B cell (primary cell): ENCODE data around the gene ABHD2. TPM values are rescaled to one million over a fixed set of nuclear protein-coding genes. Genes with fewer than 3 reads are reported as not detected.
"Not testable (repeated sequence)": the region's sequence is repeated elsewhere in the genome, so short reads cannot be mapped to it uniquely, and the experiment has no call there.

Experiments used
- ATAC-seq: fragments of 200-7000 bp; cut with Tn5 transposase; one replicate; pipeline ENCODE4 v1.10.0; 2021; ENCODE audit warnings: low read depth, mild to moderate bottlenecking, moderate number of reproducible peaks, moderate library complexity
- CTCF ChIA-PET: fragments of 350-600 bp; sonication (Branson Sonifier 250); formaldehyde crosslinking; loops from one replicate; lab custom pipeline; 2021; ENCODE audit warnings: antibody characterized with exemption, inconsistent platforms; lab: Charles Lee
- POLR2A ChIA-PET: fragments of 350-600 bp; sonication (Branson Sonifier 250); formaldehyde crosslinking; loops from one replicate; lab custom pipeline; 2021; ENCODE audit warnings: antibody characterized with exemption; lab: Charles Lee
- DNase-seq: peaks from one replicate; pipeline ENCODE4 v3.0.0; 2013
- H2AFZ ChIP-seq: 2 replicates; pipeline ENCODE4 v1.6.1; 2012; ENCODE audit warnings: mild to moderate bottlenecking, low read depth, low read length; ENCODE audit not compliant: insufficient read depth, poor library complexity, severe bottlenecking
- H3K27ac ChIP-seq, 2 donors: 1 replicate in 1 of 2; 2 replicates in 1 of 2; pipeline ENCODE4 v1.5.1; 2012 to 2013; ENCODE audit warnings: low read length in 2 of 2, mild to moderate bottlenecking in 2 of 2, moderate library complexity in 1 of 2
- H3K27me3 ChIP-seq, 4 experiments: fragments of 200-600 bp in 1 of 4; sonication (generic) in 1 of 4; replicated peaks in 1 of 4; 1 replicate in 2 of 4; 2 replicates in 2 of 4; pipeline versions ENCODE4 v1.6.1 to v1.7.0; 2013 to 2016; ENCODE audit warnings: low read length in 3 of 4, mild to moderate bottlenecking in 2 of 4, mixed read lengths in 1 of 4, moderate library complexity in 1 of 4; ENCODE audit not compliant: insufficient read depth in 4 of 4, control insufficient read depth in 3 of 4; ENCODE audit errors: control extremely low read depth in 1 of 4
- H3K36me3 ChIP-seq, 2 experiments: replicated peaks in 1 of 2; 1 replicate in 1 of 2; 2 replicates in 1 of 2; pipeline versions ENCODE4 v1.6.1 to v1.7.1; 2013; ENCODE audit warnings: low read length in 1 of 2; ENCODE audit not compliant: insufficient read depth in 2 of 2, control insufficient read depth in 1 of 2; ENCODE audit errors: control extremely low read depth in 1 of 2, extremely low read depth in 1 of 2
- H3K4me1 ChIP-seq, 2 donors: fragments of 200-600 bp in 1 of 2; sonication (generic) in 1 of 2; 1 replicate in 1 of 2; 2 replicates in 1 of 2; pipeline versions ENCODE4 v1.5.1 to v1.6.1; 2013 to 2017; ENCODE audit warnings: low read length in 2 of 2; ENCODE audit not compliant: control insufficient read depth in 2 of 2, insufficient read depth in 2 of 2
- H3K4me2 ChIP-seq: replicated peaks from 2 replicates; pipeline ENCODE3; 2012; ENCODE audit warnings: mild to moderate bottlenecking, low read depth, low read length; ENCODE audit not compliant: poor library complexity, severe bottlenecking
- H3K4me3 ChIP-seq, 5 experiments: fragments of 200-600 bp in 1 of 5; sonication (generic) in 1 of 5; 1 replicate in 3 of 5; 2 replicates in 2 of 5; pipeline versions ENCODE4 v1.5.1 to v1.7.0; 2011 to 2016; ENCODE audit warnings: low read length in 4 of 5, mild to moderate bottlenecking in 4 of 5, low read depth in 2 of 5, control low read depth in 1 of 5, moderate library complexity in 1 of 5; ENCODE audit not compliant: insufficient read depth in 1 of 5; ENCODE audit errors: control extremely low read depth in 1 of 5, extremely low read depth in 1 of 5
- H3K79me2 ChIP-seq: fragments of 200-600 bp; sonication (generic); one replicate; pipeline ENCODE4 v1.6.0; 2016; ENCODE audit warnings: low read length; ENCODE audit not compliant: control insufficient read depth, insufficient read depth
- H3K9ac ChIP-seq: fragments of 200-600 bp; sonication (generic); 2 replicates; pipeline ENCODE4 v1.6.1; 2017; ENCODE audit warnings: mild to moderate bottlenecking, low read length, moderate library complexity
- H3K9me3 ChIP-seq, 3 donors: one replicate each; pipeline versions ENCODE4 v1.6.1 to v1.7.1; 2013; ENCODE audit warnings: low read length in 2 of 3; ENCODE audit not compliant: control insufficient read depth in 2 of 3, insufficient read depth in 1 of 3; ENCODE audit errors: control extremely low read depth in 1 of 3
- H4K20me1 ChIP-seq: 2 replicates; pipeline ENCODE4 v1.6.0; 2012; ENCODE audit warnings: mild to moderate bottlenecking, low read length; ENCODE audit not compliant: insufficient read depth, control insufficient read depth, poor library complexity, severe bottlenecking
- H3K27ac Mint-ChIP-seq: one replicate; pipeline ENCODE4 v1.8.0; 2021; ENCODE audit warnings: mixed read lengths
- H3K27me3 Mint-ChIP-seq: one replicate; pipeline ENCODE4 v1.8.0; 2021; ENCODE audit warnings: mixed read lengths
- H3K4me1 Mint-ChIP-seq: one replicate; pipeline ENCODE4 v1.8.0; 2021; ENCODE audit warnings: mixed read lengths
- H3K4me3 Mint-ChIP-seq: one replicate; pipeline ENCODE4 v1.8.0; 2021; ENCODE audit warnings: mixed read lengths
- H3K9me3 Mint-ChIP-seq: one replicate; pipeline ENCODE4 v1.8.0; 2022; ENCODE audit warnings: mixed read lengths; ENCODE audit not compliant: insufficient read depth
- EZH2 ChIP-seq: IDR thresholded peaks from 2 replicates; pipeline ENCODE4 v1.6.1; 2012; ENCODE audit warnings: borderline replicate concordance, low read depth, mild to moderate bottlenecking, moderate library complexity, low read length; ENCODE audit not compliant: insufficient read depth, poor library complexity, severe bottlenecking
- WGBS: methylation state at CpG from one replicate; pipeline ENCODE4 v1.1.5; 2013; ENCODE audit warnings: missing lambda C conversion rate; ENCODE audit not compliant: insufficient coverage; 5-methylcytosine and 5-hydroxymethylcytosine counted together
- intact Hi-C: fragments of 100-400 bp; cut with micrococcal nuclease; formaldehyde crosslinking; loops from one replicate; pipeline ENCODE4 v1.10.0; 2022
- polyA plus RNA-seq: library from polyadenylated mRNA; depleted of rRNA; stranded (reverse); fragments of >200 nt; gene quantifications from 2 replicates; pipeline ENCODE4 v1.2.3, GENCODE V29; 2012
- total RNA-seq, 2 donors: library from RNA; stranded (reverse); fragments of 120-200 nt in 1 of 2; gene quantifications; 1 replicate in 1 of 2; 2 replicates in 1 of 2; pipeline versions ENCODE4 v1.2.3 to v1.2.4, GENCODE V29; 2013 to 2022
- TF ChIP-seq, protein P1 (sequence below): fragments of 200-600 bp; IDR thresholded peaks from one replicate; pipeline ENCODE4 v1.8.0; 2022; ENCODE audit warnings: antibody characterized with exemption, mild to moderate bottlenecking

ABHD2 gene
- total and polyA plus RNA-seq, 2 donors (not counting 1 experiment from before 2014, with no cell fraction given): 7.1 to 45.8 TPM

DNA sequence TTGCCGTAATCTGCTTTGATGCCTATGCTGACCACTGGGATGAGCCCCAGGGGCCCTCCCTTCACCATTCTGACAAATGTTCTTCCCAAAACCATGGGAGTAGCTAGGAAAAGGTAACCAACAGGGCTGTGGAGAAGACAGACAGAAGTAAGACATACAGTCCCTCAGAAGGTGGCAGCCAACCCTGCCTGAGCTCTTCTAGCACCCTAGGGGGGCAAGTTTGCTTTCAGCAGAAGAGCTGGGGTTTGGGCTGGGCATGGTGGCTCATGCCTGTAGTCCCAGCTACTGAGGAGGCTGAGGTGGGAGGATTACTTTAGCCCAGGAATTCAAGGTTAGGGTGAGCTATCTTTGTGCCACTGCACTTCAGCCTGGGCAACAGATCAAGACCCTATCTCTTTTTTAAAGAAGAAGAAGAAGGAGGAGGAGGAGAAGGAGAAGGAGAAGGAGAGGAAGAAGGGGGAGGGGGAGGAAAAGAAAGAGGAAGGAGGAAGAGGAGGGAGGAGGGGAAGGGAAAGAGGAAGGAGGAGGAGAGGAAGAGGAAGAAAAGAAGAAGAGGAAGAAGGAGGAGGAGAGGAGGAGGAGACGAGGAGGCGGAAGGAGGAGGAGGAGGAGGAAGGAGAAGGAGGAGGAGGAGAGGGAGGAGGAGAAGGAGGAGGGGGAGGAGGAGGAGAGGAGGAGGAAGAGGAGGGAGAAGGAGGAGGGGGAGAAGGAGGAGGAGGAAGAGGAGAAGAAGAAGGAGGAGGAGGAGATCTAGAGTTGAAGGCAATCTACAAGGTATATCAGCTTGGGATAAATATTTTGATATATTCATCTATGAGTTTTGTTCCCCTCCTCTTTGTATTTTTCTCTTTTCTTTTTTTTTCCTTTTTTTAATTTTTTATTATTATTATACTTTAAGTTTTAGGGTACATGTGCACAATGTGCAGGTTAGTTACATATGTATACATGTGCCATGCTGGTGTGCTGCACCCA, 44.9 kb upstream of the ABHD2 start:
- 100% methylated on average over 1 of the region's 3 CpGs for WGBS
- ATAC-seq: no peak
- ChIA-PET POLR2A (no interaction called here), CTCF (no interaction called here)
- Mint-ChIP-seq H3K4me3 (no peak overlapping the region), H3K27ac (no peak overlapping the region), H3K4me1 (no peaks in the 10 kb centered on the region), H3K27me3 (peaks cover 11% of the 10 kb centered on the region), H3K9me3 (no peaks in the 10 kb centered on the region)
- Histone ChIP-seq H3K9ac (no peak overlapping the region), H3K4me2 (no peak overlapping the region), H4K20me1 (no peaks in the 10 kb centered on the region), H3K27ac (no peak overlapping the region), H3K4me1 (no peaks in the 10 kb centered on the region), H3K79me2 (no peaks in the 10 kb centered on the region), H3K9me3 (no peaks in the 10 kb centered on the region), H3K4me3 (no peak overlapping the region), H3K36me3 (no peaks in the 10 kb centered on the region), H3K27me3 (peaks cover 0 to 6% (median 0%) of the 10 kb centered on the region in 4 experiments), H2AFZ (no peak overlapping the region)
- DNase-seq: no peak
- TF ChIP-seq EZH2: no peak
- TF ChIP-seq, protein P1, sequence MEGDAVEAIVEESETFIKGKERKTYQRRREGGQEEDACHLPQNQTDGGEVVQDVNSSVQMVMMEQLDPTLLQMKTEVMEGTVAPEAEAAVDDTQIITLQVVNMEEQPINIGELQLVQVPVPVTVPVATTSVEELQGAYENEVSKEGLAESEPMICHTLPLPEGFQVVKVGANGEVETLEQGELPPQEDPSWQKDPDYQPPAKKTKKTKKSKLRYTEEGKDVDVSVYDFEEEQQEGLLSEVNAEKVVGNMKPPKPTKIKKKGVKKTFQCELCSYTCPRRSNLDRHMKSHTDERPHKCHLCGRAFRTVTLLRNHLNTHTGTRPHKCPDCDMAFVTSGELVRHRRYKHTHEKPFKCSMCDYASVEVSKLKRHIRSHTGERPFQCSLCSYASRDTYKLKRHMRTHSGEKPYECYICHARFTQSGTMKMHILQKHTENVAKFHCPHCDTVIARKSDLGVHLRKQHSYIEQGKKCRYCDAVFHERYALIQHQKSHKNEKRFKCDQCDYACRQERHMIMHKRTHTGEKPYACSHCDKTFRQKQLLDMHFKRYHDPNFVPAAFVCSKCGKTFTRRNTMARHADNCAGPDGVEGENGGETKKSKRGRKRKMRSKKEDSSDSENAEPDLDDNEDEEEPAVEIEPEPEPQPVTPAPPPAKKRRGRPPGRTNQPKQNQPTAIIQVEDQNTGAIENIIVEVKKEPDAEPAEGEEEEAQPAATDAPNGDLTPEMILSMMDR: no peak
- intact Hi-C loops: no loop called here

DNA sequence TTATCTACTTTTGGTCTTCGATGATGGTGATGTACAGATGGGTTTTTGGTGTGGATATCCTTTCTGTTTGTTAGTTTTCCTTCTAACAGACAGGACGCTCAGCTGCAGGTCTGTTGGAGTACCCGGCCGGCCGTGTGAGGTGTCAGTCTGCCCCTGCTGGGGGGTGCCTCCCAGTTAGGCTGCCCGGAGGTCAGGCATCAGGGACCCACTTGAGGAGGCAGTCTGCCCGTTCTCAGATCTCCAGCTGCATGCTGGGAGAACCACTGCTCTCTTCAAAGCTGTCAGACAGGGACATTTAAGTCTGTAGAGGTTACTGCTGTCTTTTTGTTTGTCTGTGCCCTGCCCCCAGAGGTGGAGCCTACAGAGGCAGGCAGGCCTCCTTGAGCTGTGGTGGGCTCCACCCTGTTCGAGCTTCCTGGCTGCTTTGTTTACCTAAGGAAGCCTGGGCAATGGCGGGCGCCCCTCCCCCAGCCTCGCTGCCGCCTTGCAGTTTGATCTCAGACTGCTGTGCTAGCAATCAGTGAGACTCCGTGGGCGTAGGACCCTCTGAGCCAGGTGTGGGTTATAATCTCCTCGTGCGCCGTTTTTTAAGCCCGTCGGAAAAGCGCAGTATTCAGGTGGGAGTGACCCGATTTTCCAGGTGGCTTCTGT, 39.1 kb upstream of the ABHD2 start:
- H3K9me3 ChIP-seq, intact Hi-C loops, H3K4me3 Mint-ChIP-seq, H3K27ac ChIP-seq, H3K27ac Mint-ChIP-seq, H3K4me1 Mint-ChIP-seq, H3K36me3 ChIP-seq, H4K20me1 ChIP-seq, H3K9ac ChIP-seq, H3K9me3 Mint-ChIP-seq, POLR2A ChIA-PET, DNase-seq, H3K4me3 ChIP-seq, CTCF ChIA-PET, H3K4me2 ChIP-seq, H2AFZ ChIP-seq, H3K27me3 ChIP-seq, H3K4me1 ChIP-seq, H3K79me2 ChIP-seq, ATAC-seq: not testable (repeated sequence)
- peaks cover 18% of the 10 kb centered on the region for H3K27me3 Mint-ChIP-seq
- WGBS: 83% methylated on average over 14 of the region's 21 CpGs
